ENCODE results near the gene TAF4B. TPM values are rescaled to one million over a fixed set of nuclear protein-coding genes. Genes with fewer than 3 reads are reported as not detected.

TAF4B gene
- polyA plus RNA-seq, 1 of the 3 experiments (the other 2 are of a cell fraction): 1.3 TPM

GRCh38 chr18:26226229-26227050, at the start of gene TAF4B (continued):
- TF ChIP-seq ZBTB33 (IDR thresholded peaks at IDR 0.05; ENCODE audit: borderline replicate concordance, low read depth) (no peak), SIN3A (IDR thresholded peaks at IDR 0.05; ENCODE audit: borderline replicate concordance, low read depth, low read length) (0 out of 2 replicates have a peak, but pooled peaks have one; percentile 21)

- no peaks in the 10 kb centered on the region for H3K27me3 ChIP-seq (ENCODE audit: insufficient read depth)
- H4K20me1 ChIP-seq (ENCODE audit: insufficient read depth): no peaks in the 10 kb centered on the region
- H3K4me3 ChIP-seq (ENCODE audit: low read depth in 2 of 2, low read length in 1 of 2): no peak overlapping the region
- H3K9ac ChIP-seq: no peak overlapping the region
- no peak overlapping the region for H3K4me2 ChIP-seq
- no peak overlapping the region for H3K27ac ChIP-seq (ENCODE audit: low read depth in 2 of 2, low read length in 1 of 2)
- no peak overlapping the region for H2AFZ ChIP-seq (ENCODE audit: low read depth)
- no peaks in the 10 kb centered on the region for H3K36me3 ChIP-seq (replicated peaks in 1 of 2; ENCODE audit: control insufficient read depth in 1 of 2, insufficient read depth in 2 of 2, low read length in 1 of 2)
- no peaks in the 10 kb centered on the region for H3K9me2 ChIP-seq
- H3K79me2 ChIP-seq (ENCODE audit: insufficient read depth): no peaks in the 10 kb centered on the region
- DNase-seq: no peak
- POLR2A ChIA-PET: no interaction called here
- CTCF ChIA-PET: no interaction called here
- no peaks in the 10 kb centered on the region for H3F3A ChIP-seq (replicated peaks; ENCODE audit: insufficient read depth)
- H3K4me1 ChIP-seq (ENCODE audit: control insufficient read depth in 1 of 2, insufficient read depth in 2 of 2, low read depth in 1 of 2, low read length in 1 of 2): no peaks in the 10 kb centered on the region
- whole genome bisulfite sequencing (ENCODE audit: low lambda C conversion rate): 59% methylated on average over 7 of the region's 7 CpGs
- H3K9me3 ChIP-seq: no peaks in the 10 kb centered on the region
- TF ChIP-seq GABPA (IDR thresholded peaks at IDR 0.05; ENCODE audit: low read depth) (no peak), ZBTB33 (IDR thresholded peaks at IDR 0.05; ENCODE audit: borderline replicate concordance, low read depth) (no peak), MXI1 (IDR thresholded peaks at IDR 0.05; ENCODE audit: low read depth, low read length) (no peak), SIN3A (IDR thresholded peaks at IDR 0.05; ENCODE audit: borderline replicate concordance, low read depth, low read length) (no peak), POLR2AphosphoS5 (IDR thresholded peaks at IDR 0.05; ENCODE audit: low read depth, low read length) (no peak), GATA2 (CRISPR knock-in tag; IDR thresholded peaks at IDR 0.05) (no peak), USF2 (IDR thresholded peaks at IDR 0.05; ENCODE audit: borderline replicate concordance, low read depth, low read length) (no peak), PBX3 (IDR thresholded peaks at IDR 0.05) (no peak), FOXM1 (IDR thresholded peaks at IDR 0.05; ENCODE audit: low read depth) (no peak), TCF12 (IDR thresholded peaks at IDR 0.05) (no peak), RAD21 (IDR thresholded peaks at IDR 0.05; ENCODE audit: low read length) (no peak), TEAD4 (IDR thresholded peaks at IDR 0.05; ENCODE audit: borderline replicate concordance, insufficient read depth) (no peak), TAF1 (IDR thresholded peaks at IDR 0.05; ENCODE audit: borderline replicate concordance, low read depth, low read length) (no peak), NFIC (IDR thresholded peaks at IDR 0.05; ENCODE audit: borderline replicate concordance) (no peak), EZH2phosphoT487 (IDR thresholded peaks at IDR 0.05; ENCODE audit: borderline replicate concordance, low read depth) (no peak), RXRA (IDR thresholded peaks at IDR 0.05; ENCODE audit: borderline replicate concordance, low read depth) (no peak), FOSL2 (IDR thresholded peaks at IDR 0.05; ENCODE audit: borderline replicate concordance, low read depth) (no peak), CTCF (IDR thresholded peaks at IDR 0.05) (no peak)
These were observed 44.9 kb upstream of the TAF4B start for GRCh38 chr18:26181343-26181826.

Measured in SK-N-SH (cell line).